CD14-positive monocyte (primary cell): ENCODE measurements around the gene LOXHD1. TPM values are rescaled to one million over a fixed set of nuclear protein-coding genes. Genes with fewer than 3 reads are reported as not detected.

Experiments
- DNase-seq, 3 donors: peaks; one replicate each; pipeline ENCODE4 v3.0.0-alpha.2; 2011 to 2022
- H2AFZ ChIP-seq: 2 replicates; pipeline ENCODE4 v1.6.0; 2012; ENCODE audit warnings: mild to moderate bottlenecking, low read depth, low read length, inconsistent platforms; ENCODE audit not compliant: insufficient read depth, poor library complexity, severe bottlenecking
- H3K27ac ChIP-seq, 2 donors: 1 replicate in 1 of 2; 2 replicates in 1 of 2; pipeline ENCODE4 v1.5.1; 2012 to 2013; ENCODE audit warnings: low read length in 2 of 2, control low read depth in 1 of 2, inconsistent platforms in 1 of 2, low read depth in 1 of 2, mild to moderate bottlenecking in 1 of 2
- H3K27me3 ChIP-seq, 2 donors: one replicate each; pipeline versions ENCODE4 v1.6.0 to v1.6.1; 2011 to 2013; ENCODE audit warnings: low read length in 2 of 2; ENCODE audit not compliant: control insufficient read depth in 2 of 2, insufficient read depth in 2 of 2
- H3K36me3 ChIP-seq, 2 donors: replicated peaks in 1 of 2; 1 replicate in 1 of 2; 2 replicates in 1 of 2; pipeline versions ENCODE4 v1.5.1 to v1.6.1; 2012 to 2013; ENCODE audit warnings: low read length in 2 of 2, control low read depth in 1 of 2, inconsistent platforms in 1 of 2, mild to moderate bottlenecking in 1 of 2; ENCODE audit not compliant: insufficient read depth in 2 of 2, control insufficient read depth in 1 of 2
- H3K4me1 ChIP-seq, 2 donors: 1 replicate in 1 of 2; 2 replicates in 1 of 2; pipeline versions ENCODE4 v1.5.1 to v1.6.1; 2012 to 2013; ENCODE audit warnings: low read length in 2 of 2, control low read depth in 1 of 2, inconsistent platforms in 1 of 2, mild to moderate bottlenecking in 1 of 2, moderate library complexity in 1 of 2; ENCODE audit not compliant: insufficient read depth in 2 of 2, control insufficient read depth in 1 of 2
- H3K4me2 ChIP-seq: replicated peaks from 2 replicates; pipeline ENCODE3; 2012; ENCODE audit warnings: low read length, moderate library complexity, mild to moderate bottlenecking; ENCODE audit not compliant: poor library complexity, severe bottlenecking; ENCODE audit errors: extremely low read depth
- H3K4me3 ChIP-seq, 3 experiments: fragments of 200-600 bp in 1 of 3; sonication (generic) in 1 of 3; replicated peaks in 1 of 3; 1 replicate in 2 of 3; 2 replicates in 1 of 3; pipeline ENCODE4 v1.5.1; 2011 to 2013; ENCODE audit warnings: low read length in 3 of 3, mild to moderate bottlenecking in 3 of 3, control low read depth in 2 of 3, low read depth in 2 of 3, inconsistent platforms in 1 of 3, moderate library complexity in 1 of 3
- H3K79me2 ChIP-seq: 2 replicates; pipeline ENCODE4 v1.6.0; 2012; ENCODE audit warnings: mild to moderate bottlenecking, control low read depth, inconsistent platforms, low read length, moderate library complexity; ENCODE audit not compliant: insufficient read depth
- H3K9ac ChIP-seq: 2 replicates; pipeline ENCODE4 v1.6.0; 2017; ENCODE audit warnings: low read length, mild to moderate bottlenecking; ENCODE audit not compliant: insufficient read depth, poor library complexity, severe bottlenecking
- H3K9me3 ChIP-seq, 2 donors: replicated peaks in 1 of 2; 1 replicate in 1 of 2; 2 replicates in 1 of 2; pipeline versions ENCODE4 v1.5.1 to v1.6.1; 2012 to 2013; ENCODE audit warnings: low read length in 2 of 2, control low read depth in 1 of 2; ENCODE audit not compliant: control insufficient read depth in 1 of 2, insufficient read depth in 1 of 2
- H4K20me1 ChIP-seq: 2 replicates; pipeline ENCODE4 v1.6.0; 2012; ENCODE audit warnings: mild to moderate bottlenecking, low read length, control low read depth, moderate library complexity; ENCODE audit not compliant: insufficient read depth
- H3K27ac Mint-ChIP-seq, 7 donors: one replicate each; pipeline ENCODE4 v1.8.0; 2020; ENCODE audit warnings: mild to moderate bottlenecking in 7 of 7, mixed read lengths in 7 of 7, moderate library complexity in 6 of 7, inconsistent platforms in 2 of 7
- H3K27me3 Mint-ChIP-seq, 3 donors: one replicate each; pipeline ENCODE4 v1.8.0; 2021 to 2022; ENCODE audit warnings: low read depth in 3 of 3, mild to moderate bottlenecking in 3 of 3, mixed read lengths in 3 of 3, moderate library complexity in 3 of 3, inconsistent platforms in 1 of 3
- H3K36me3 Mint-ChIP-seq, 2 donors: one replicate each; pipeline ENCODE4 v1.8.0; 2020; ENCODE audit warnings: mixed read lengths in 2 of 2, inconsistent platforms in 1 of 2, mild to moderate bottlenecking in 1 of 2
- H3K4me1 Mint-ChIP-seq: one replicate; pipeline ENCODE4 v1.8.0; 2020; ENCODE audit warnings: mild to moderate bottlenecking, mixed read lengths
- H3K4me3 Mint-ChIP-seq, 2 donors: one replicate each; pipeline ENCODE4 v1.8.0; 2020; ENCODE audit warnings: mild to moderate bottlenecking in 2 of 2, mixed read lengths in 2 of 2, moderate library complexity in 1 of 2
- H3K9me3 Mint-ChIP-seq, 7 donors: one replicate each; pipeline ENCODE4 v1.8.0; 2020 to 2022; ENCODE audit warnings: mixed read lengths in 7 of 7, mild to moderate bottlenecking in 6 of 7, moderate library complexity in 6 of 7, inconsistent platforms in 2 of 7
- CTCF ChIP-seq: fragments of 200-600 bp; IDR thresholded peaks from one replicate; pipeline ENCODE4 v1.8.0; 2022; ENCODE audit warnings: antibody characterized with exemption, mild to moderate bottlenecking
- WGBS: methylation state at CpG from one replicate; pipeline ENCODE4 v1.1.5; 2013; ENCODE audit warnings: missing lambda C conversion rate; ENCODE audit not compliant: insufficient coverage; 5-methylcytosine and 5-hydroxymethylcytosine counted together
- intact Hi-C, 2 donors: fragments of 100-400 bp; cut with micrococcal nuclease; formaldehyde crosslinking; loops; one replicate each; pipeline versions ENCODE4 v1.15.0 to v1.15.1; 2023
- polyA plus RNA-seq, 3 donors: library from polyadenylated mRNA; depleted of rRNA in 1 of 3; unstranded in 2 of 3; stranded (reverse) in 1 of 3; fragments of 300-500 nt in 2 of 3; fragments of >200 nt in 1 of 3; fragmentation: Illumina TruSeq in 2 of 3; gene quantifications; 1 replicate in 2 of 3; 2 replicates in 1 of 3; pipeline ENCODE4 v1.2.3, GENCODE V29; 2012 to 2021

Gene LOXHD1
- polyA plus RNA-seq, 3 donors, result 0.33 to 10.9 (median 0.61) TPM

GRCh38 chr18:46510386-46510785 lies 146.6 kb downstream of the LOXHD1 start:
- H4K20me1 ChIP-seq, result no peaks in the 10 kb centered on the region
- no peaks in the 10 kb centered on the region for H3K4me1 ChIP-seq
- Mint-ChIP-seq H3K4me1 (no peaks in the 10 kb centered on the region), H3K27ac (no peak overlapping the region), H3K27me3 (peaks cover 0 to 3% (median 0%) of the 10 kb centered on the region in 3 donors), H3K36me3 (peaks cover 0 to 38% of the 10 kb centered on the region in 2 donors), H3K4me3 (no peak overlapping the region), H3K9me3 (peaks cover 0 to 7% (median 1%) of the 10 kb centered on the region in 7 donors)
- H3K79me2 ChIP-seq, result no peaks in the 10 kb centered on the region
- no peak overlapping the region for H3K9ac ChIP-seq
- H2AFZ ChIP-seq, result no peak overlapping the region
- no peak for DNase-seq
- peaks cover 11 to 67% of the 10 kb centered on the region in 2 donors for H3K36me3 ChIP-seq
- H3K4me2 ChIP-seq, result no peak overlapping the region
- no peaks in the 10 kb centered on the region for H3K27me3 ChIP-seq
- TF ChIP-seq CTCF, result no peak
- no peak overlapping the region for H3K4me3 ChIP-seq
- H3K27ac ChIP-seq, result no peak overlapping the region
- intact Hi-C loops, result no loop called here
- WGBS, result no CpG with 5 or more reads among the region's 6 CpGs
- no peaks in the 10 kb centered on the region for H3K9me3 ChIP-seq

GRCh38 chr18:46509530-46509929 lies 147.5 kb downstream of the LOXHD1 start:
- no peak overlapping the region for H3K27ac ChIP-seq
- no peaks in the 10 kb centered on the region for H3K79me2 ChIP-seq
- WGBS, result 92% methylated on average over 6 of the region's 6 CpGs
- no peaks in the 10 kb centered on the region for H3K4me1 ChIP-seq
- DNase-seq, result no peak
- Mint-ChIP-seq H3K4me3 (no peak overlapping the region), H3K27me3 (peaks cover 0 to 3% (median 2%) of the 10 kb centered on the region in 3 donors), H3K9me3 (peaks cover 0 to 7% (median 1%) of the 10 kb centered on the region in 7 donors), H3K4me1 (no peaks in the 10 kb centered on the region), H3K36me3 (peaks cover 0 to 34% of the 10 kb centered on the region in 2 donors), H3K27ac (no peak overlapping the region)
- H3K9me3 ChIP-seq, result no peaks in the 10 kb centered on the region
- H2AFZ ChIP-seq, result no peak overlapping the region
- intact Hi-C loops, result no loop called here
- H3K4me3 ChIP-seq, result no peak overlapping the region
- no peak overlapping the region for H3K4me2 ChIP-seq
- H4K20me1 ChIP-seq, result no peaks in the 10 kb centered on the region
- no peak for TF ChIP-seq CTCF
- no peaks in the 10 kb centered on the region for H3K27me3 ChIP-seq
- H3K36me3 ChIP-seq, result peaks cover 8 to 58% of the 10 kb centered on the region in 2 donors
- no peak overlapping the region for H3K9ac ChIP-seq
